Measurements from ENCODE around the gene TRMT112.

The TRMT112 gene

DNA sequence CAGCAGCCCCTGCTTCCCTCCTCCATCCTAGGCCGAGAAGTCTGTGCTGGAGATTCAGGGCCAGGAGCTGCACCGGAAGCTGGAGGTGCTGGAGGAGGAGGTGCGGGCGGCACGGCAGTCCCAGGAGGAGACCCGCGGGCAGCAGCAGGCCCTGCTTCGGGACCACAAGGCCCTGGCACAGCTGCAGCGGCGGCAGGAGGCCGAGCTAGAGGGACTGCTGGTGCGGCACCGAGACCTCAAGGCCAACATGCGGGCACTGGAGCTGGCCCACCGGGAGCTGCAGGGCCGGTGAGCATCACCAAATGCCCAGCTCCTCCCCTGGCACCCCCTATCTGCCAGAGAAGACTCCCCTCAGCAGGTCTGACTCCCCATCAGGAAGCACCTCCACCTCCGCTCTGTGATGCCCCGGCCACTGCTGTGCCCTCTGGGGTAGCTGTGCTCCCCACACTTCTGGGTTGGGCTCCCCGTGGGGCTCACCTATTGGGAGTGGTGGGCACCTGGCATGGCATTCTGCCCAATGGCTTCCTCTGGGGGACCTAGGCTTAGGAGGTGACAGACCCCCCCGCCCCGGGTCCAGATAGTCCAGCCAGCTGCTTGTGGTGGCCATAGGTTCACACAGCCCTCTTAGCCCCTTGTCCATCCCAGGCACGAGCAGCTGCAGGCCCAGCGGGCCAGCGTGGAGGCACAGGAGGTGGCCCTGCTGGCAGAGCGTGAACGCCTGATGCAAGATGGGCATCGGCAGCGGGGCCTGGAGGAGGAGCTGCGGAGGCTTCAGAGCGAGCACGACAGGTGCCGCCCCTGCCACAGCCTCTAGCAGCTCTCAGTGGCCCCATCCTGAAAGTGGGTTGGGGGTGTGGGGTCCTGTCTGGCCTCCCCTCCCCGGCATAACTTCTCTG, 35.0 kb upstream of the TRMT112 start:
- no peak overlapping the region for H3K4me3 ChIP-seq (ENCODE audit: low read depth, low read length)

DNA sequence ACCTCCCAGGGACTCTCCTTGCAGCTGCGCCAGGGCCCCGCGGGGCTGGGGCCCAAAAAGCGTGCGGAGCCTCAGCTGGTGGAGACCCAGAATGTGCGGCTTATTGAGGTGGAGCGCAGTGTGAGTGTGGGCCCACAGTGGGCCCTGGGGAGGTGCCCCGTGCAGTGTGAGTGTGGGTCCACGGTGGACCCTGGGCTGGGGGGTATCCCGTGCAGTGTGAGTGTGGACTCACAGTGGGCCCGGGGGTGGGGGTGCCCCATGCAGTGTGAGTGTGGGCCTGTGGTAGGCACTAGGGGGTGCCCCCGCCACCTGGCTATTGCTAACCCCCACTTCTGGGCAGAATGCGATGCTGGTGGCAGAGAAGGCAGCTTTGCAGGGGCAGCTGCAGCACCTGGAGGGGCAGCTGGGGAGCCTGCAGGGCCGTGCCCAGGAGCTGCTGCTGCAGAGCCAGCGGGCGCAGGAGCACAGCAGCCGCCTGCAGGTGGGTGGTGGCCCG, 33.8 kb upstream of the TRMT112 start:
- no peak overlapping the region for H3K4me3 ChIP-seq (ENCODE audit: low read depth, low read length)

DNA sequence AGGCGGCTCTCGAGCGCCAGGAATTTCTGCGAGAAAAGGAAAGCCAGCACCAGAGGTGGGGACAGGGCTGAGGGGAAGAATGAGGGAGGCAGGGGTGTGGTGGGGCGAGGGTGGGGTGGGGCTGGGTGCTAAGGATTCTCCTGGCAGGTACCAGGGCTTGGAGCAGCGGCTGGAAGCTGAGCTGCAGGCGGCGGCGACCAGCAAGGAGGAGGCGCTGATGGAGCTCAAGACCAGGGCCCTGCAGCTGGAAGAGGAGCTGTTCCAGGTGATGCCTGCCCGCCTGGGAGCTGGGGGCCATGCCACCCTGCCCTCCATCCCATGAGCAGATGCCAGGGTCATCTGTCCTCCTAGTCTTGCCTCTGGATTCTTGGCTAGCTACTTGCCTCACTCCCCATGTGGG, 32.0 kb upstream of the TRMT112 start:
- H3K4me3 ChIP-seq (ENCODE audit: low read depth, low read length) = no peak overlapping the region

DNA sequence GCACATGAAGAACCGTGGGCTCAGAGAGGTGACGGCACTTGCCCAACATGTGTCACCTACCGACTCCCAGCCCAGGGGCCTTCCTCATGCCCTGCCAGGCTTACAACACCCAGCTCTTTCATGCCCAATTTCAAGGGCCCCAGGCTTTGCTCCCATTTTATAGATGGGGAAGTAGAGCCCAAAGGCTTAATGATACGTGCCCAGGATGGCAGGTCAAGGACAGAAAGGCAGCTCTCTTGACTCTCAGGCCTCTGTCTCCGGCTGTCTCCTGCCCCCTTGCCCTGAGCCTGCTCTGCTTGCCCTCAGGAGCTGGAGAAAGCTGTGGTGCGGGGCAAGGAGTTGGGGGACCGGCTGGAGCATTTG, 31.6 kb upstream of the TRMT112 start:
- H3K4me3 ChIP-seq (ENCODE audit: low read depth, low read length) = no peak overlapping the region

DNA sequence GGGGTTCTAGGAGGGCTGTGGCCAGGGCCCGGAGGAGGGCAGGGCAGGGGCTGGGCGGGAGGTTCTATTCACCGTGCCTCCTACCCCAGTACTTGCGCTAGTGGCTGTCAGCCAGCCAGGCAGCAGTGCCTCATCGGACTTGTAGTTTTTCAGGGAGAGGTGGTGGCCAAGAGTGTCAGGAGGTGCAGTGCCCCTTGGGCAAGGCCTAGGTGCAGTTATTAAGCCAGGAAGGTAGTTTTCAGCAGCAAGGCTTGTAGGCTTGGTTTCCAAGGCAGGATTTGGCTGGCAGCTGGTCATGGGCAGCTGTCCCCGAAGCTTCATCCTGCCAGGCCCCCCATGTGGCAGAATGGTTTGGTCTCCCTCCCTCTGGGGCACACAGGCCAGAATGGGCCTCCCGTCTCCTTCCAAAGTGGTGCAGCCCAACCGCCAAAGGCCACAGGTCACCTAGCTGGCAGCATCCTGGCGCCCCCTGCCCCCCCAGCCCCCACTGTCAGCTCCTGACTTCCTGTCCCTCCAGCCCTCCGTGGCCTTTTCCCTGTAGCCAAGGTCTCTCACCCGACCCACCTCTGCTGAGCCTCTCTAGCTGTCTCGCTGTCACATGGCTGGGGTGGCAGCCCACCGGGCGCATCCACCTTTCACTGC, 31.1 kb upstream of the TRMT112 start:
- H3K4me3 ChIP-seq (ENCODE audit: low read depth, low read length) = no peak overlapping the region

DNA sequence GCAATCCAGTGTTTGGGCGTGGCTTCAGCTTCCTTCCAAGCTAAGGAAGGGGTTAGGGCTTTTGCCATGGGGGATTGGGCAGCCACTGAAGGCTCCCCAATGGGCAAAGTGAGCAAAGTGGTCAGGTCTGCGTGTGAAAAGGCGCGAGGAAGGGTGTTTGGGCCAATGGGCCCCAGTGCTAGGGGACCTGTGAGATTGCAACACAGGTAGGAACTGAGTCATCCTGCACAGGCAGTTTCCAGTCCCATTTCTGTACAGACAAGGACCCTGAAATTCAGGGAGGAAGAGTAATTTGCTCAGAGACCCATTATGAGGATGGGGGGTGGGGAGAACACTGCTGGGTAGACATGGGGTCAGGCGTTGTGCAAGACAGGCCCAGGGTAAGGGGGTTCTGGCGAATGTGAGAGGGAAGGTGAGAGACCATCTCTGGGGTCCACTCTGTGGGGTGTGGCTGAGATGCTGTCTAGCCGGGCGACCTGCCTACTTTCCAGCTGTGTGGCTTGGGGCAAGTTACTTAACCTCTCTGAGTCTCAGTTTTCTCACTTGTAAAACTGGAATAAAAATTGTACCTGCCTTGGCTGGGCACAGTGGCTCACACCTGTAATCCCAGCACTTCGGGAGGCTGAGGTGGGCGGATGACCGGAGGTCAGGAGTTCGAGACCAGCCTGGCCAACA, 30.0 kb upstream of the TRMT112 start:
- H3K4me3 ChIP-seq (ENCODE audit: low read depth, low read length) = no peak overlapping the region

DNA sequence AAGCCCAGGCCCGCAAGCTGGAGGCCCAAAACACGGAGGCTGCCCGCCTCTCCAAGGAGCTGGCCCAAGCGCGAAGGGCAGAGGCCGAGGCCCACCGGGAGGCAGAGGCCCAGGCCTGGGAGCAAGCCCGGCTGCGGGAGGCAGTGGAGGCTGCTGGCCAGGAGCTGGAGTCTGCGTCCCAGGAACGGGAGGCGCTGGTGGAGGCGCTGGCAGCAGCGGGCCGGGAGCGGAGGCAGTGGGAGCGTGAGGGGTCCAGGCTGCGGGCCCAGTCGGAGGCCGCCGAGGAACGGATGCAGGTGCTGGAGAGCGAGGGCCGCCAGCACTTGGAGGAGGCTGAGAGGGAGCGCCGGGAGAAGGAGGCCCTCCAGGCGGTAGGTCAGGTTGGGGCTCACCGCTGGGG, 27.4 kb upstream of the TRMT112 start:
- H3K4me3 ChIP-seq (ENCODE audit: low read depth, low read length) = no peak overlapping the region

DNA sequence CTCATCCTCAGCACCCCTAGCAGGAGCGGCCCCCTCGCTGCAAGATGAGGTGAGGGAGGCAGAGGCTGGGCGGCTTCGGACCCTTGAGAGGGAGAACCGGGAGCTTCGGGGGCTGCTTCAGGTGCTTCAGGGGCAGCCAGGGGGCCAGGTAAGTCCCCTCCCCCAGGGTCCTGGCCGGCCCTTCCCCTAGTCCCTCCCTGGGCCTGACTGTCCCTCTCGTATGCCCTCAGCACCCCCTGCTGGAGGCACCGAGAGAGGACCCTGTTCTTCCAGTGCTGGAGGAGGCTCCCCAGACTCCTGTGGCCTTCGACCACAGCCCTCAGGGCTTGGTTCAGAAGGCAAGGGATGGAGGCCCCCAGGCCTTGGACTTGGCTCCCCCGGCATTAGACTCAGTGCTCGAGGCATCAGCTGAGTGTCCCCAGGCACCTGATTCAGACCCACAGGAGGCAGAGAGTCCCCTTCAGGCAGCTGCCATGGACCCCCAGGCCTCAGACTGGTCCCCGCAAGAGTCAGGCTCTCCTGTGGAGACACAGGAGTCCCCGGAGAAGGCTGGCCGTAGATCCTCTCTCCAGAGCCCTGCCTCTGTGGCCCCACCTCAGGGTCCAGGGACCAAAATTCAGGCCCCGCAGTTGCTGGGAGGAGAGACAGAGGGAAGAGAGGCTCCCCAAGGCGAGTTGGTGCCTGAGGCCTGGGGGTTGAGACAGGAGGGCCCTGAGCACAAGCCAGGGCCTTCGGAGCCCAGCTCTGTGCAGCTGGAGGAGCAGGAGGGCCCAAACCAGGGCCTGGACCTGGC, 26.6 kb upstream of the TRMT112 start:
- no peak overlapping the region for H3K4me3 ChIP-seq (ENCODE audit: low read depth, low read length)

DNA sequence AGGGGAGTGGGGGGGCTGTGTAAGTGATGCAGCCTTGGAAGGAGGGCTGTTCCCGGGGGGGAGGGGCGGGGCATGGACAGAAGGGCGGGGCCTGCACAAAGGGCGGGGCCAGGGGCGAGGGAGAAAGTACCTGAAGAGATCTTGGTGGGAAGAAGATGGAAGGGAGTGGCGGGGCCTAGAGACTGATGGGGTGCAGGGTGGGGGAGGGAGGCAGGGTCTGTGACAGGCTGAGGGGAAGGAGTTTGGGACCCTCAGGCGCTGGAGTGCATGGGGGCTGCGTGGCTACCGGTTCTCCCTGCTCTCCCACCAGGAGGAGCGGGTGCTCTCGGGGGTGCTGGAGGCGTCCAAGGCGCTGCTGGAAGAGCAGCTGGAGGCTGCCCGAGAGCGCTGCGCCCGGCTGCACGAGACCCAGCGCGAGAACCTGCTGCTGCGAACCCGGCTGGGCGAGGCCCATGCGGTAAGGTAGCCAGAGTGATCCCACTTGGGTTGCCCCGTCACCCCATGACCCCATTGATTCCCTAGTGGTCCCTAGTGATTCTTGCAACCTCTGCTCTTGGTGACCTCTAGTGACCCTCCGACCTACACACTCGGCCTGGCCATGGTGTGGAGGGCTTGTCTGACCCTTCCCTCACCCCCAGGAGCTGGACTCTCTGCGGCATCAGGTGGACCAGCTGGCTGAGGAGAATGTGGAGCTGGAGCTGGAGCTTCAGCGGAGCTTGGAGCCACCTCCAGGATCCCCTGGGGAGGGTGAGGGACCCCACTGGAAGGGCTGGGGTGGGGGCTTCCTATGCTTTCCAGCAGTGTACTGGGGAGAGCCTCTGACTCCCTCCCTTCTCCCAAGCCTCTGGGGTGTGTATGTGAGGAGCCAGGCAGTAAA, 25.7 kb upstream of the TRMT112 start:
- no peak overlapping the region for H3K4me3 ChIP-seq (ENCODE audit: low read depth, low read length)

DNA sequence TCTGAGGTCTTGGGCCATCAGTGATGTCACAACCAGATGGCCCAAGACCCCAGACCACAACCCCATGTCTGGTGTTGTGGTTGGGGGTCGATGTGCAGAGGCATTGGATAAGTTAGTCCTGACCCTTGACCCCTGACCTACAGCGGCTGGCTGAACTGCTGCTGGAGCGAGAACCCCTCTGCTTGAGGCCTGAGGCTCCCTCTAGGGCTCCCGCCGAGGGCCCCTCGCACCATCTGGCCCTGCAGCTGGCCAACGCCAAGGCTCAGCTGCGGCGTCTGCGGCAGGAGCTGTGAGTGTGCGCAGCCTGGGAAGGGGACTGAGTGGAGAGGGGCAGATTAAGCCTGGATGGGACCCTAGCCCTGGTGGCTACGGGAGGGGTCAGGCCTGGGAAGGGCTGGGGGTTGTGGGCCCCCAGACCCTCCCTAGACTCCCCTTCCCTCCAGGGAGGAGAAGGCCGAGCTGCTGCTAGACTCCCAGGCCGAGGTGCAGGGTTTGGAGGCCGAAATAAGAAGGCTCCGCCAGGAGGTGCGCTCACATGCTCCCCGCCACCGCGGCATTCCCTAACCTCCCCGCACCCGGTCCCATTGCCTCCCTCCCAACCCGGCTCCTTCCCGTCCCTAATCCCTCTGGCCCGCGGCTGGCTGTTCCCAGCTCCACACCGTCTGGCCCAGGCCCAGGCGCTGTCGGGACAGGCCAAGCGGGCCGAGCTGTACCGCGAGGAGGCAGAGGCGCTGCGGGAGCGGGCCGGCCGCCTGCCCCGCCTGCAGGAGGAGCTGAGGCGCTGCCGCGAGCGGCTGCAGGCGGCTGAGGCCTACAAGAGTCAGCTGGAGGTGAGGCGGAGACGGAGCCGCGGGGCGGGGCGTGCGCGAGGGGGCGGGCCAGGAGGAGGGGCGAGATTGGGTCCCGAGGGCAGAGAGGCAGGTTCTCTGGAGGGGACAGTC, 24.8 kb upstream of the TRMT112 start:
- H3K4me3 ChIP-seq (ENCODE audit: low read depth, low read length) = no peak overlapping the region

DNA sequence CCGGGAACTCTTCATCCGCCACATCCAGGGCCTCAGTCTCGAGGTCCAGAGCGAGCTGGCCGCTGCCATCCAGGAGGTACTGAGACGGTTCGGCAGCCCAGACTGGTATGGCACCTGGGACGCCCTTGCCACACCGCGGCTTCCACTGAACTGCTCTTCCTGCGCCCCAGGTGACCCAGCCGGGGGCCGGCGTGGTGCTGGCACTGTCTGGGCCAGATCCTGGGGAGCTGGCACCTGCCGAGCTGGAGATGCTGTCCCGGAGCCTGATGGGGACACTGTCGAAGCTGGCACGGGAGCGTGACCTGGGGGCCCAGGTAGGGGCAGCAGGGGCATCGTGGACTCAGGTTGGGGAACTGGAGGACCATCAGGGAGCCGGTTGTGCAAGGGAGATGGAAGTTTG, 24.1 kb upstream of the TRMT112 start:
- H3K4me3 ChIP-seq (ENCODE audit: low read depth, low read length) = no peak overlapping the region

DNA sequence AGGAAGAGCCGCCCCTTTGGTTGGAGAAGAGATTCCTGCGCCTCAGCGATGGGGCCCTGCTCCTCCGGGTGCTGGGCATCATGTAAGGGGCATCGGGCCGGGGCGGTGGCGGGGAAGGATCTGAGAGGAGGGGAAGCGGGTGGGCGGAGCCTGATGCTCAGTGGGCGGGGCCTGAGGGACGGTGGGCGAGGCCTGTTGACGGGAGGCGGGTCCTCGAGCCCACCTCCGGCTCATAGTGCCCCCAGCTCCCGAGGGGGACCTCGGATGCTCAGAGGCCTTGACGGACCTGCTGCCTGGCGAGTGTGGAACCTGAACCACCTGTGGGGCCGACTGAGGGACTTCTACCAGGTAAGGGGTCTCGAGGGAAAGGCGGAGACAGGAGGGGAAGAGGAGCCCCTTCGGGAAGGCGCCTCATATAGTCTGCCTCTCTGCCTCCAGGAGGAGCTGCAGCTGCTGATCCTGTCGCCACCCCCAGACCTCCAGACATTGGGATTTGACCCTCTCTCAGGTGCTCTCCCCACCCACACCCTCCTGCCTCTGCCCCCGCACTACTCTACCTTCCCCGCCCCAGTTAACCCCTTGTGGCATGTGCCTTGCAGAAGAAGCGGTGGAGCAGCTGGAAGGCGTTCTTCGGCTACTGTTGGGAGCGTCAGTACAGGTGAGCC, 23.4 kb upstream of the TRMT112 start:
- H3K4me3 ChIP-seq (ENCODE audit: low read depth, low read length) = peak overlapping the region; percentile 50

DNA sequence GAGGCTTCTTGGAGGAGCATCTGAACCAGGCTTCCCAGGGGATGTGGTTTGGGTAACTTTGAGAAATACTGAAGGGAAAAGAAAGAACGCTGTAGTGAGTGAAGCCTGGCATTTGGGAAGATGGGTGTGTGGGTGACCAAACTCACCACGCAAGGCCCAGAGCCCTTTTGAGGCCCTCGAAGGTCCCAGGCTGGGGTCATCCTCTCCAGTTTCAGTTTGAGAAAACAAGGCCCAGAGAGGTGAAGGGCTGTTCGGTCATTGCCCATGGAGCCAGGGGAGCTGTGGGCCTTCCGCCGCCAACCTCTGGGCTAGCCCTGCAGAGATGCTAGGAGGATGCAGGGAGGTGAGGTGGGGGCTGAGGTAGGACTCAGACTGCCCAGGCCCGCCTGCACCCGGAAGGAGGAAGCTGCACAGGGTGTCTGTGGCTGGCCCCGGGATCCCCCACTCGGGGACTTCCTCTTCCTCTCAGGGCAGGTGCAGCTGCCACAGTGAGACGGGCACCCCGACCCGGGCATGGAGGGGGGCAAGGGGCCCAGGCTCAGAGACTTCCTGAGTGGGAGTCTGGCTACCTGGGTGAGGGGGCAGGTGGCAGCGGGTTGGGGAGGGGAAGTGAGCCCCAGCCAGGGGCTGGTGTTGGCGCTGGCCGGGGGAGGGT, 22.5 kb upstream of the TRMT112 start, which contains the start of gene CCDC88B:
CCDC88B (plus strand) TSS at position 451 of the 655 bp plus-strand sequence; CDS start at position 514, 63 bp downstream.
- H3K4me3 ChIP-seq (ENCODE audit: low read depth, low read length) = peak within 1 kb of the TSS; percentile 50

DNA sequence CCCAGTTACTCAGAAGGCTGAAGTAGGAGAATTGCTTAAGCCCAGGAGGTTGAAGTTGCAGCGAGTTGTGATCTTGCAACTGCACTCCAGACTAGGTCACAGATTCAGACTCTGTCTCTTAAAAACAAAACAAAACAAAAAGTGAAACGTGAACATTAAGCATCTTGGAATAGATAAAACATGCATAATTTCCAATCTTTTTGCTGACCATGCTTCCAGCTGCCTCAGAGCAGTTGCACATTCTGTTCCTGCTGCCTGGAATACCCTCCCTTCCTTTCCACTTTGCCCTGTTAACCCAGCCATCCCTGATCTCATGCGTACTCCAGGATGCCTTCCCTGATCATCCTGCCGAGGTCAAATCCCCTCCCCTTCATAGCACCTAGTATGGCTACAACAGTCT, 21.9 kb upstream of the TRMT112 start:
- no peak overlapping the region for H3K4me3 ChIP-seq (ENCODE audit: low read depth, low read length)

DNA sequence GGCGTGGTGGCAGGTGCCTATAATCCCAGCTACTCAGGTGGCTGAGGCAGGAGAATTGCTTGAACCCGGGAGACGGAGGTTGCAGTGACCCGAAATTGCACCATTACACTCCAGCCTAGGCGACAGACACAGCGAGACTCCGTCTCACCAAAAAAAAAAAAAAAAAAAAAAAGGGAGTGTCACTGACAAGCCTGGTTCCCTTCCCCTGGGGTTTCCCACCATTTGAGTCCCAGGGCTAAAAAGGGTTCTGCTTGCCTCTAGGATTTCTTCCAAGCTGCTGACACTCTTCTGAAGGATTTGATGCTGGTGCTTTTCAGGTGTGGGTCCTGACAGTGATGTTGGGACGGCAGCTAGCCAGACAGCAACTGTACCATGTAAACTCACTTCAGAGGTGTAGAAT, 21.4 kb upstream of the TRMT112 start:
- no peak overlapping the region for H3K4me3 ChIP-seq (ENCODE audit: low read depth, low read length)

DNA sequence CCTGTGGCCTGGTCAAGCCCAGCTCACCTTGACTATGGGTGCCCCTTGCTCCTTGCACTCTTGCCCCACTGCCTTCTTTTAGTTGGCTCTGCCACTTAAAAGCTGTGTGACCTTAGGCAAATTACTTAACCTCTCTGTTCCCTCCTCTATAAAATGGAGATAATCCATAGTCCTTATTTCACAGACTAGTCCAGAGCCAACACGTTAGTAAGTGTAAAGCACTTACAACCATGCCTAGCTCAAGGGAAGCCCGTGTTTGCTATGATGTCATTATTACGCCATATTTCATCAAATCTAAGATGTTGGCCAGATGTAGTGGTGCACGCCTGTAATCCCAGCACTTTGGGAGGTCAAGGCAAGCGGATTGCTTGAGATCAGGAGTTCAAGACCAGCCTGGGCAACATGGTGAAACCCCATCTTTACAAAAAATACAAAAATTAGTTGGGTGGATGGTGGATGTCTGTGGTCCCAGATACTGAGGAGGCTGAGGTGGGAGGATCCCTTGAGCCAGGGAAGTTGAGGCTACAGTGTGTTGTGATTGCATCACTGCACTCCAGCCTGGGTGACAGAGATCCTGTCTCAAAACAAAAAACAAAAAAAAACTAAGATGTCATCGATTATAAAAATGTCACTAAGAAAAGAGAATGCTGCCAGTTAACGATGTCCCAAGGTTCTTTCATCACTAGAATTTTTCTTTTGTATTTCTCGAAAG, 20.3 kb upstream of the TRMT112 start:
- no peak overlapping the region for H3K4me3 ChIP-seq (ENCODE audit: low read depth, low read length)
